ENCODE measurements around the gene PEX5.
A peak's percentile ranks its signal among the peaks of the same experiment; 100 is the strongest.
"Not testable (repeated sequence)": the region's sequence is repeated elsewhere in the genome, so short reads cannot be mapped to it uniquely, and the experiment has no call there.

The PEX5 gene

DNA sequence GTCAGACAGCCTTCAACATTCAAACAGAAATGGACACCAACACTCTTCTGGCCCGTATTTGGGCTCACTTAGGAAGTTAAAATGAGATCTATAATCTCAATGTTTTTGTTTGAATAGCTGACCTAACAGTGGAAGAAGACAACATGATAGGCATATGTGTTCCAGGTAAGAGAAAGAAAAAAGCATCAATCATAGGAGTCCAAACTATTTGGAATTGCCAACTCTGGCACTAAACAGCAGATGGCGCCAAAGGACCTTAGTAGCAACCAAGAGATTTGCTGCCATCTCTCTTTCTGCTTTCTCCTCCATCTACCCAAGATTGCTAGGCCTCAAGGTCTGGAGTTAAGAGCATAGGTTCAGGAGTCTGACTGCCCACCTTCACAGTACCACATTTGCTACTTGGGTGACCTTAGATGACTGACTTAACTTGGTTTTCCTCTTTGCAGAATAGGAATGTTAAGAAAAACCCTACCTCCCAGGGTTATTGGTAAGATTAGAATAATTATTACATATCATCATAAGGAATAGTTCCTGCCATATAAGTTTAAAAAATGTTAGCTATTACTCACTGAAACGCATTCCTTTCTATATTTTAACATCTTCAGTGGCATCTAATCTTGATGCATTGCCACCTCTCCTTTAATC is 30.2 kb downstream of the PEX5 start:
- DNase-seq = peak; percentile 46

DNA sequence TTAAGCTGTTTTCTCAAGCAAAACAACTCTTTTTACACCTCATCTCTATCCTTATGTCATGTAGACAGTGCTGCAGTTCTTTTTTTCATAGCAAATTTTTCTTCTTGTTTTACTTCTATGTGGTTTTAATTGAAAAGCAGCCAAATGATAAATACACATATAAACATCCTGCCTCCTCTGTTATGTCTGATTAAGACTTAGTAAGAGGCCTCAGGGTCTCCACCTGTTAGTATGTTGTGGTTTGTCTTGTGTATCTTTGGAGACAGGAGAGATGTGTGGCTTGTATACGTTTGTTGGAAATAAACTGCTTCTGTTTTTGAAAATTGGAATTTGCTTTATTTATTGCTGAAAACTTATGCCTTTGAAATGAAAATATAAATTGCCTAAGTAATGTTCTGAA is 32.0 kb downstream of the PEX5 start:
- no peak for DNase-seq

DNA sequence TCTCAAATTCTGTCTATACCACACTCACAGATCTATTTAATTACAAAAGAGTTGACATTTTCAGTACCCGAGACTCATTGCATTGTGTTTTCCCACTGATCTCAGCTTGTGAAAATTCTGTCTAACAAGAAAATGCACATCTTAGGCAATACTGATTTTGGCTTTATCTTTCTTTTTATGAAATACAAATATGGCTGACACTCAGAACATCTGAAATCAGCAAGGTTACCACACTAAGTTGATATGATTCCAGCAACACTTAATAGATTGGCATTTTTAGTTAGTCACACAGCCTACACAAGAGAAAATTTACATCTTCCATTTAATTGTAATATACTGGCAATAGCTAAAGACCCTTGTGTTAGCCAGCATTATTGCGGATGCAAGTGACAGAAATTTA is 40.3 kb downstream of the PEX5 start:
- DNase-seq = no peak

DNA sequence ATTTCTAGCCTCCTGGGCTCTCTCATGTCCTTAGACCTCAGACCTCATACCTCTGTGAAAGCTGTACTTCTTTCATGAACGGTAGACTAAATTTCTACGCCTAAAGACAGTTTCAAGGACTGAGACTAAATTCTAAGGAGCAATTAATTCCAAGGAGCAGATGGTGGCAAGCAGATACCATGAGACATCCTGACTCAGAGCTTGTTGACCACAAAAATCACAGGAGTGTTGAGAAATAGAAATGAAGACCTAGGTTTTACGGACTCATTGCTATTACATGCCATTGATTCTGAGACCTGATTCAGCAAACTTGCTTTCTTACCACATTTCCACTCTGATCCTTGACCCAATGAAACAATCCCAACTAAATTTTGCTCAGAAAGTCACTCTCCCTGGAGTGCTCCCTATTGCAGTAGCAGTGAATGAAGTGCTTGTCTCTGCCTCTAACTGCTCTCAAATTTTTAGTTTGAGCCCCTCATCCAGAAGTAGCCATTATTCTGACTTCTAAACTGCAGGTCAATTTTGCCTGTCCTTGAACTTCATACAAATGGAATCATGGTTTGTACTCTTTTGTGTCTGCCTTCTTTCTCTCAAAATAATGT is 52.0 kb downstream of the PEX5 start:
- DNase-seq = no peak

DNA sequence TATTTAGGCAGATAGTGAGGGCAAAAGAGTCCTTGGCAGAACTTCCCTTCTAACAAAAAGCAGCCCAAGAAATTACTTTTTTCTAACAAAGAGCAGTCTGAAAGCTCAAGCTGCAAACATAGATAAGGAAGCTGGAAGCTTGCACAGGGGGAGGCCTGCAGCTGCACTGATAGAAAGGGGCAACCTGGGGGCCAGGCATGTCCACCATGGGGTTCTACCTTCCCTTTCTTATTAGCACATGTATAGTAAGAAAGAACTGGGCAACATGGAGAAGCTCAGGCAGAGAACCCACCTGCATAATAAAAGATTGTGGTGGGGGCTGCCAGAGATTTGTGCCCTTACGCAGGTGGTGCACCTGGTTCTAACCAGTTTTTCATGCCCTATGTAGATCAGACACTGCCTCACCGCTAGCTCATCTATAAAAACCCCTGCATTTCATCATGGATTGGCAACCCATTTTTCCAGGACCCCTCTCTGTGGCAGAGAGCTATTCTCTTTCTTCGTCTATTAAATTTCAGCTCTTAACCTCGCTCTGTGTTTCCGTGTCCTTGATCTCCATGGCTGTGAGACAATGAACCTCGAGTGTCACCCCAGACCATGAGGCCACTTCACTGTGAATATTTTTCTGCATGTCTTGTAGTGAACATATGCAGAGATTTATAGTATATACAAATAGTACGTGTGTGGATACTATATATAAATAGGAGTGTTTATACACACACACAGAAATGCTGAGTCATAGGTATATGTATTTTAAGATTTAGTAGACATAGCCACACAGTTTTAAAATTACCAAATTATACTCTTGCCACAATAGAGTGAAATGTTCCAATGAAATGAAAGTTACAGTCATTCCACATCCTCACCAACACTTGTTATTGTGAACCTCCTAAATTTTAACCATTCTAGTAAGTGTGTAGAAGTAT is 53.0 kb downstream of the PEX5 start:
- DNase-seq = no peak

DNA sequence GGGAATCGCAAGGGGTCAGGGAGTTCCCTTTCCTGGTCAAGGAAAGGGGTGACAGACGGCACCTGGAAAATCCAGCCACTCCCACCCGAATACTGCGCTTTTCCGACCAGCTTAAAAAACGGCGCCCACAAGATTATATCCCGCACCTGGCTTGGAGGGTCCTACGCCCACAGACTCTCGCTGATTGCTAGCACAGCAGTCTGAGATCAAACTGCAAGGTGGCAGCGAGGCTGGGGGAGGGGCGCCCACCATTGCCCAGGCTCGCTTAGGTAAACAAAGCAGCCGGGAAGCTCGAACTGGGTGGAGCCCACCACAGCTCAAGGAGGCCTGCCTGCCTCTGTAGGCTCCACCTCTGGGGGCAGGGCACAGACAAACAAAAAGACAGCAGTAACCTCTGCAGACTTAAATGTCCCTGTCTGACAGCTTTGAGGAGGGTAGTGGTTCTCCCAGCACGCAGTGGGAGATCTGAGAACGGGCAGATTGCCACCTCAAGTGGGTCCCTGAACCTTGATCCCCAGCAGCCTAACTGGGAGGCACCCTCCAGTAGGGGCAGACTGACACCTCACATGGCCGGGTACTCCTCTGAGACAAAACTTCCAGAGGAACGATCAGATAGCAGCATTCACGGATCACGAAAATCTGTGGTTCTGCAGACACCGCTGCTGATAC is 62.0 kb downstream of the PEX5 start:
- DNase-seq = not testable (repeated sequence)

DNA sequence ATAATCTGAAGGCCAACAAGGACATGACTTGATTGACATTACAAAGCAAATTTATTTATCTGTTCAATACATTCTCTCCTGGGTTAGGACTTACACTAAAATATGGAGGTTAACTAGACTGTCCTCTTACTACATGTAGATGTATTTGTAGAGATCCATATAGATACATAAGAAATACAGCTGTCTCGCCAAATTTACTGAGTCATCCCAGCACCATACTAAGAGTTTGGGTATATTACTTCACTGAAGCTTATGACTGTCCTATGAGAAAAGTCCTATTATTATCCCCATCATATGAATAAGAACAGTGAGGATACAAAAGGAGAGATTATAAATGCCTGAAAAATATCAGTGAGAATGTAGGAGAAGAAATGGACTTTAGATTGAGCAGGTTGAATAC is 69.6 kb downstream of the PEX5 start:
- DNase-seq = no peak

Measured in NCI-H2227 treated with DMSO at 0.1 percent for 48 hours (cell line).